Adrenal gland (tissue), 5 donors: ENCODE data around the gene PKP1.

Experiments used
- POLR2A ChIP-seq, 2 donors: fragments of 450-650 bp; IDR thresholded peaks; one replicate each; pipeline ENCODE4 v1.6.1; 2017; ENCODE audit warnings: antibody characterized with exemption in 2 of 2, mild to moderate bottlenecking in 2 of 2, moderate library complexity in 1 of 2
- TF ChIP-seq, protein P1 (sequence below), 6 experiments: fragments of 450-650 bp in 4 of 6; fragments of 200-600 bp in 2 of 6; sonication (generic) in 1 of 6; IDR thresholded peaks; 1 replicate in 5 of 6; 2 replicates in 1 of 6; pipeline versions ENCODE4 v1.5.1 to v1.8.0; 2016 to 2021; ENCODE audit warnings: antibody characterized with exemption in 6 of 6, mild to moderate bottlenecking in 2 of 6, moderate library complexity in 1 of 6
- donor health status: DM: no; HTN: no; CAD: no.

- TF ChIP-seq, protein P1, sequence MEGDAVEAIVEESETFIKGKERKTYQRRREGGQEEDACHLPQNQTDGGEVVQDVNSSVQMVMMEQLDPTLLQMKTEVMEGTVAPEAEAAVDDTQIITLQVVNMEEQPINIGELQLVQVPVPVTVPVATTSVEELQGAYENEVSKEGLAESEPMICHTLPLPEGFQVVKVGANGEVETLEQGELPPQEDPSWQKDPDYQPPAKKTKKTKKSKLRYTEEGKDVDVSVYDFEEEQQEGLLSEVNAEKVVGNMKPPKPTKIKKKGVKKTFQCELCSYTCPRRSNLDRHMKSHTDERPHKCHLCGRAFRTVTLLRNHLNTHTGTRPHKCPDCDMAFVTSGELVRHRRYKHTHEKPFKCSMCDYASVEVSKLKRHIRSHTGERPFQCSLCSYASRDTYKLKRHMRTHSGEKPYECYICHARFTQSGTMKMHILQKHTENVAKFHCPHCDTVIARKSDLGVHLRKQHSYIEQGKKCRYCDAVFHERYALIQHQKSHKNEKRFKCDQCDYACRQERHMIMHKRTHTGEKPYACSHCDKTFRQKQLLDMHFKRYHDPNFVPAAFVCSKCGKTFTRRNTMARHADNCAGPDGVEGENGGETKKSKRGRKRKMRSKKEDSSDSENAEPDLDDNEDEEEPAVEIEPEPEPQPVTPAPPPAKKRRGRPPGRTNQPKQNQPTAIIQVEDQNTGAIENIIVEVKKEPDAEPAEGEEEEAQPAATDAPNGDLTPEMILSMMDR (IDR thresholded peaks at IDR 0.05) = no peak
- TF ChIP-seq POLR2A (IDR thresholded peaks at IDR 0.05) = no peak
Measured at GRCh38 chr1:201267481-201268229, 15.7 kb upstream of the PKP1 start.
